PC-3 (cell line): ENCODE measurements around the gene KIF5C. TPM values are rescaled to one million over a fixed set of nuclear protein-coding genes. Genes with fewer than 3 reads are reported as not detected.

Source experiments
- ATAC-seq: fragments of 200-7000 bp; cut with Tn5 transposase; 2 replicates; pipeline ENCODE4 v1.9.1; 2020; ENCODE audit warnings: mild to moderate bottlenecking, moderate library complexity
- BruUV-seq: library from RNA; stranded (reverse); fragments of 400-500 nt; replicated peaks from 2 replicates; lab custom pipeline; 2021; lab: Mats Ljungman, UMichigan
- CTCF ChIA-PET: fragments of 300-600 bp; sonication (Branson Sonifier 250); formaldehyde crosslinking; loops from one replicate; lab custom pipeline; 2022; ENCODE audit warnings: antibody characterized with exemption; lab: Charles Lee
- POLR2A ChIA-PET: fragments of 300-600 bp; sonication (Branson Sonifier 250); formaldehyde crosslinking; loops from one replicate; lab custom pipeline; 2022; ENCODE audit warnings: antibody characterized with exemption; ENCODE audit not compliant: unreplicated experiment; lab: Charles Lee
- DNase-seq: peaks from one replicate; pipeline ENCODE4 v3.0.0-alpha.2; 2015
- H2AFZ ChIP-seq: fragments of 300-600 bp; sonication (generic); 2 replicates; pipeline ENCODE4 v1.6.0; 2016; ENCODE audit warnings: antibody characterized with exemption, low read length
- H3F3A ChIP-seq: fragments of 300-600 bp; sonication (generic); one replicate; pipeline ENCODE4 v1.6.0; 2017; ENCODE audit warnings: antibody characterized with exemption, low read length, control low read depth, mild to moderate bottlenecking; ENCODE audit not compliant: unreplicated experiment
- H3K27ac ChIP-seq: fragments of 300-600 bp; sonication (generic); 2 replicates; pipeline ENCODE4 v1.5.1; 2016; ENCODE audit warnings: mild to moderate bottlenecking, low read length
- H3K27me3 ChIP-seq: fragments of 300-600 bp; sonication (generic); 2 replicates; pipeline ENCODE4 v1.6.1; 2016; ENCODE audit warnings: low read length, mixed read lengths
- H3K36me3 ChIP-seq: fragments of 300-600 bp; sonication (generic); 2 replicates; pipeline ENCODE4 v1.6.1; 2016; ENCODE audit warnings: low read depth, mixed run types, low read length, mixed read lengths
- H3K4me1 ChIP-seq: fragments of 300-600 bp; sonication (generic); 2 replicates; pipeline ENCODE4 v1.5.1; 2016; ENCODE audit warnings: low read length; ENCODE audit not compliant: insufficient read depth
- H3K4me2 ChIP-seq: fragments of 300-600 bp; sonication (generic); 2 replicates; pipeline ENCODE4 v1.6.0; 2016; ENCODE audit warnings: low read length
- H3K4me3 ChIP-seq: fragments of 300-600 bp; sonication (generic); 2 replicates; pipeline ENCODE4 v1.5.1; 2016; ENCODE audit warnings: mild to moderate bottlenecking, low read length, mixed read lengths
- H3K79me2 ChIP-seq: fragments of 300-600 bp; sonication (generic); 2 replicates; pipeline ENCODE4 v1.6.1; 2017; ENCODE audit warnings: low read length, mixed read lengths
- H3K9ac ChIP-seq: fragments of 300-600 bp; sonication (generic); 2 replicates; pipeline ENCODE4 v1.6.0; 2016; ENCODE audit warnings: mild to moderate bottlenecking, low read length
- H3K9me2 ChIP-seq: fragments of 300-600 bp; sonication (generic); replicated peaks from 2 replicates; pipeline ENCODE4 v1.6.1; 2016; ENCODE audit warnings: mixed run types, low read length, mixed read lengths
- H3K9me3 ChIP-seq: fragments of 300-600 bp; sonication (generic); 2 replicates; pipeline ENCODE4 v1.6.1; 2016; ENCODE audit warnings: low read length, mixed read lengths
- H4K20me1 ChIP-seq: fragments of 300-600 bp; sonication (generic); 2 replicates; pipeline ENCODE4 v1.6.1; 2016; ENCODE audit warnings: low read length, mixed read lengths
- CTCF ChIP-seq: fragments of 300-600 bp; sonication (generic); conservative IDR thresholded peaks from 2 replicates; pipeline ENCODE4 v1.5.1; 2017; ENCODE audit warnings: antibody characterized with exemption, low read depth, mild to moderate bottlenecking, low read length
- EZH2 ChIP-seq: fragments of 300-600 bp; sonication (generic); IDR thresholded peaks from one replicate; pipeline ENCODE4 v1.6.1; 2017; ENCODE audit warnings: antibody characterized with exemption, mild to moderate bottlenecking, low read length; ENCODE audit not compliant: unreplicated experiment
- EZH2phosphoT487 ChIP-seq: fragments of 300-600 bp; sonication (generic); IDR thresholded peaks from 2 replicates; pipeline ENCODE4 v1.6.1; 2018; ENCODE audit warnings: mild to moderate bottlenecking, antibody characterized with exemption, low read length, borderline replicate concordance
- intact Hi-C: fragments of 100-400 bp; cut with micrococcal nuclease; formaldehyde crosslinking; loops from 2 replicates; pipeline ENCODE4 v1.9.0; 2023
- total RNA-seq: library from RNA; depleted of rRNA; stranded (reverse); fragments of >200 nt; gene quantifications from 2 replicates; pipeline ENCODE4 v1.2.3, GENCODE V29; 2014

The KIF5C gene
- total RNA-seq, 1 experiment from 2014 or later, result 4.0 TPM

- intact Hi-C loops, result no loop called here
- peaks cover 33% of the 10 kb centered on the region for H3K27me3 ChIP-seq
- H3K4me3 ChIP-seq, result no peak overlapping the region
- no TSS peak for BruUV-seq
- ChIA-PET CTCF (no interaction called here), POLR2A (no interaction called here)
- no peaks in the 10 kb centered on the region for H3K79me2 ChIP-seq
- no peaks in the 10 kb centered on the region for H3K36me3 ChIP-seq
- ATAC-seq (no peak), DNase-seq (no peak)
- no peak overlapping the region for H2AFZ ChIP-seq
- H3K9me2 ChIP-seq, result no peaks in the 10 kb centered on the region
- H3F3A ChIP-seq, result no peaks in the 10 kb centered on the region
- H3K4me1 ChIP-seq, result no peaks in the 10 kb centered on the region
- H3K9ac ChIP-seq, result no peak overlapping the region
- H3K27ac ChIP-seq, result no peak overlapping the region
- H3K9me3 ChIP-seq, result no peaks in the 10 kb centered on the region
- no peak overlapping the region for H3K4me2 ChIP-seq
- TF ChIP-seq EZH2phosphoT487 (no peak), EZH2 (no peak), CTCF (no peak)
- H4K20me1 ChIP-seq, result no peaks in the 10 kb centered on the region
Observed at GRCh38 chr2:148903979-148904378, 29.0 kb downstream of the KIF5C start.

- Histone ChIP-seq H3K27ac (no peak overlapping the region), H2AFZ (no peak overlapping the region), H3K27me3 (peaks cover 25% of the 10 kb centered on the region), H3K4me3 (no peak overlapping the region), H3K9ac (no peak overlapping the region), H3K9me3 (no peaks in the 10 kb centered on the region), H3K79me2 (no peaks in the 10 kb centered on the region), H4K20me1 (no peaks in the 10 kb centered on the region), H3K4me2 (no peak overlapping the region), H3K4me1 (no peaks in the 10 kb centered on the region), H3F3A (no peaks in the 10 kb centered on the region), H3K9me2 (no peaks in the 10 kb centered on the region), H3K36me3 (no peaks in the 10 kb centered on the region)
- intact Hi-C loops, result no loop called here
- no TSS peak for BruUV-seq
- CTCF ChIA-PET, result no interaction called here
- DNase-seq (peak; percentile 39), ATAC-seq (no peak)
- TF ChIP-seq EZH2, result no peak
- no peak for TF ChIP-seq CTCF
- TF ChIP-seq EZH2phosphoT487, result no peak
- POLR2A ChIA-PET, result no interaction called here
Observed at GRCh38 chr2:148906124-148906523, 31.1 kb downstream of the KIF5C start.

GRCh38 chr2:148907085-148907785, 32.2 kb downstream of the KIF5C start:
- DNase-seq (no peak), ATAC-seq (no peak)
- H3K9me3 ChIP-seq, result no peaks in the 10 kb centered on the region
- no peaks in the 10 kb centered on the region for H3K36me3 ChIP-seq
- no peaks in the 10 kb centered on the region for H3F3A ChIP-seq
- H3K4me2 ChIP-seq, result no peak overlapping the region
- no peak overlapping the region for H3K4me3 ChIP-seq
- no peak overlapping the region for H3K27ac ChIP-seq
- CTCF ChIA-PET, result no interaction called here
- H2AFZ ChIP-seq, result no peak overlapping the region
- no peaks in the 10 kb centered on the region for H4K20me1 ChIP-seq
- H3K79me2 ChIP-seq, result no peaks in the 10 kb centered on the region
- no peaks in the 10 kb centered on the region for H3K4me1 ChIP-seq
- no TSS peak for BruUV-seq
- H3K9me2 ChIP-seq, result no peaks in the 10 kb centered on the region
- TF ChIP-seq EZH2phosphoT487, result no peak
- TF ChIP-seq EZH2, result no peak
- TF ChIP-seq CTCF, result no peak
- no peak overlapping the region for H3K9ac ChIP-seq
- POLR2A ChIA-PET, result no interaction called here
- H3K27me3 ChIP-seq, result peaks cover 25% of the 10 kb centered on the region
- intact Hi-C loops, result no loop called here
